ENCODE data around the gene FADS6. TPM values are rescaled to one million over a fixed set of nuclear protein-coding genes. Genes with fewer than 3 reads are reported as not detected.

FADS6 gene
- total RNA-seq, 1 experiment from 2014 or later, result not detected

DNA sequence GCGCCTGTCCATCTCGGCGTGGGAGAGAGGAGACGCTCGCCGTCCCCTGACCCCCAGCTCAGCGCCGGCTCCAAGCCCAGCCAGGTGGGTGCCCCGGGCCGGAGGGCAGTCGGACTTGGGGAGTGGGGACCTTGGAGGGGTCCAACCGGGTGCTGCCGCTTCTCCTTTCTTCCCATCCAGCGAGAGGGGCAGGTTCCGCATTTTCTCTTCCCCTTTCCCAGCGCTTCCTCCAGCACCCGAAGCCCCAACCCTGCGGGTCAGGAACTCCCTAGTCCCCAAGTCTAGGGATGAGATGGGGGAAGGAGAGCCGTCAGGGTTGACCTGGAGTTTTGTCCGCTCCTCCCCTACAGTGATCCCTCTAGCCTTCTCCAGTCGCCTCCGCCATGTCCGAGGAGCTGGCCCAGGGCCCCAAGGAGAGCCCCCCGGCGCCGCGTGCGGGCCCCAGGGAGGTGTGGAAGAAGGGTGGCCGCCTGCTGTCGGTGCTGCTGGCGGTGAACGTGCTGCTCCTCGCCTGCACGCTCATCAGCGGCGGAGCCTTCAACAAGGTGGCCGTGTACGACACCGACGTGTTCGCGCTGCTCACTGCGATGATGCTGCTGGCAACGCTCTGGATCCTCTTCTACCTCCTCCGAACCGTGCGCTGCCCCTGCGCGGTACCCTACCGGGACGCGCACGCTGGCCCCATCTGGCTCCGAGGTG, 31.0 kb upstream of the FADS6 start, which contains the start of gene OTOP2:
OTOP2 (plus strand) TSS at position 24 of the 699 bp plus-strand sequence; CDS start at position 384, 360 bp downstream.
- Histone ChIP-seq H3K27me3 (replicated peaks) (peaks cover 92% of the 10 kb centered on the region), H3K4me1 (replicated peaks) (peaks cover 22% of the 10 kb centered on the region), H3K4me3 (no peak within 1 kb of the TSS), H3K36me3 (no peaks in the 10 kb centered on the region), H3K27ac (no peak within 1 kb of the TSS), H3K9me3 (replicated peaks) (peaks cover 3% of the 10 kb centered on the region; the same call in 1 of the 2 replicates)
- no peak for DNase-seq (ENCODE audit: low read depth in 1 of 2, low spot score in 2 of 2)

DNA sequence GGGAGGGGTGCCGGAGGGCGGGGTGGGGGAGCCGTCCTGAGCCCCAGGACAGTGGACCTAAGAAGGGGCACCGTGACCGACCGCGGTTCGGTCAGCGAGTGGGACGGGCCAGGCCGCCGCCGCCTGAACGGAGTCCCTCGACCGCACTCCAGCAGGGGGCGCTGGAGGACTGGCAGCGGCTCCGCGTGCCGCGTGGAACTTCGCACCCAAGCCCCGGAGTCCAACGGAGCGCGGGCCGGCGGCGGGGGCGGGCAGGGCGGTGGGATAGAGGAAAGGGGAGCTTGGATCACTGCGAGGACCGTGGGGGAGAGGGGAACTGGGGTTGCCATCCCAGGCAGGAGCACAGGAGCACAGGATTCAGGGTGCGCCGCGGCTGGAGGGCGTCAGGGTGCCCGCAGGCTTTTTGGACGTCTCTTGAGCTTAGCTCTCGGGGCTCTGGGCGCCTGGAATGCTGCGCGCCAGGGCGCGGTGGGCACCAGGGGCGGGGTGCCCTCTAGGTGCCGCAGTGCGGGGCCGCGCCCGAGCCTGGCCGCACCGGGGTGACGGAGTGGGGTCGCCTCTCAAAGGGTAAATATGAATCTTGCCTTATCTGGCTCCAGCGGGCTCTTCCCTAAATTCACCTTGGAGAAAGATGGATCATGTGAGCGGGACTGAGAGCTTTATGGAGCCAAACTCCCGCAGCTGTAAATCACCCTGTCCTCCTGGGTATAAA, 30.3 kb upstream of the FADS6 start:
- peak in 1 of 2 experiments; percentile 75 for DNase-seq (ENCODE audit: low read depth in 1 of 2, low spot score in 2 of 2)
- no peak overlapping the region for H3K4me3 ChIP-seq
- peaks cover 96% of the 10 kb centered on the region for H3K27me3 ChIP-seq (replicated peaks)
- no peak overlapping the region for H3K27ac ChIP-seq
- H3K4me1 ChIP-seq (replicated peaks), result peaks cover 22% of the 10 kb centered on the region
- H3K9me3 ChIP-seq (replicated peaks), result peaks cover 3% of the 10 kb centered on the region; the same call in 1 of the 2 replicates
- H3K36me3 ChIP-seq, result no peaks in the 10 kb centered on the region

GRCh38 chr17:74922694-74923537, 29.5 kb upstream of the FADS6 start, which contains the start of gene USH1G:
Gene USH1G, minus strand, starts transcription at chr17:74923255. Its CDS starts 182 bp downstream, at chr17:74923073.
- DNase-seq (ENCODE audit: low read depth in 1 of 2, low spot score in 2 of 2), result no peak
- Histone ChIP-seq H3K4me1 (replicated peaks) (peaks cover 22% of the 10 kb centered on the region), H3K36me3 (no peaks in the 10 kb centered on the region), H3K27ac (no peak within 1 kb of the TSS), H3K27me3 (replicated peaks) (peaks cover 98% of the 10 kb centered on the region), H3K4me3 (no peak within 1 kb of the TSS), H3K9me3 (replicated peaks) (peaks cover 3% of the 10 kb centered on the region; the same call in 1 of the 2 replicates)

- H3K4me3 ChIP-seq, result no peak overlapping the region
- peaks cover 96% of the 10 kb centered on the region for H3K27me3 ChIP-seq (replicated peaks)
These were observed 28.7 kb upstream of the FADS6 start for GRCh38 chr17:74922172-74922571.

DNA sequence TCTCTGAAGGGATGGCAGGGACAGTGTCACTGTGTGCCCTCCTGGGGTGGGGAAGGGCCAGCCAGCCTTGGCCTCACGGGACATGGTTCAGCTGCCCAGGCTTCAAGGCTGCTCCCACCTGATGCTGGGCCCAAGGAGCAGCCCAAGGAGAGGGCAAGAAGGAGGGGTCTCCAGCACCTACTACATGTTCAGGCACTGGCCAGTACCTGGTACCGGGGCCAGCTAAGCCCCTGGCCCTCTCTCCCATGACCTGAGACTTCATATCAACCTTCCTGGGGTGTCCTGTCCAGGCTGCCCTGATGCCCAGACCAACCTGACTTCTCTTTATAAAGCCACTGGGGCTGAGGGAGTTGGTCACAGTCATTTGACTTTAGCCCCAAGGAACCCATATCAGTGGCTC, 28.3 kb upstream of the FADS6 start:
- DNase-seq (ENCODE audit: low read depth in 1 of 2, low spot score in 2 of 2), result no peak
- Histone ChIP-seq H3K36me3 (no peaks in the 10 kb centered on the region), H3K4me1 (replicated peaks) (peaks cover 22% of the 10 kb centered on the region), H3K9me3 (replicated peaks) (peaks cover 3% of the 10 kb centered on the region; the same call in 1 of the 2 replicates), H3K27me3 (replicated peaks) (peaks cover 96% of the 10 kb centered on the region), H3K27ac (no peak overlapping the region), H3K4me3 (no peak overlapping the region)

More at GRCh38 chr17:74922172-74922571, 28.7 kb upstream of the FADS6 start:
- no peak for DNase-seq (ENCODE audit: low read depth in 1 of 2, low spot score in 2 of 2)
- H3K9me3 ChIP-seq (replicated peaks), result peaks cover 3% of the 10 kb centered on the region; the same call in 1 of the 2 replicates
- no peaks in the 10 kb centered on the region for H3K36me3 ChIP-seq
- H3K4me1 ChIP-seq (replicated peaks), result peaks cover 22% of the 10 kb centered on the region
- no peak overlapping the region for H3K27ac ChIP-seq

DNA sequence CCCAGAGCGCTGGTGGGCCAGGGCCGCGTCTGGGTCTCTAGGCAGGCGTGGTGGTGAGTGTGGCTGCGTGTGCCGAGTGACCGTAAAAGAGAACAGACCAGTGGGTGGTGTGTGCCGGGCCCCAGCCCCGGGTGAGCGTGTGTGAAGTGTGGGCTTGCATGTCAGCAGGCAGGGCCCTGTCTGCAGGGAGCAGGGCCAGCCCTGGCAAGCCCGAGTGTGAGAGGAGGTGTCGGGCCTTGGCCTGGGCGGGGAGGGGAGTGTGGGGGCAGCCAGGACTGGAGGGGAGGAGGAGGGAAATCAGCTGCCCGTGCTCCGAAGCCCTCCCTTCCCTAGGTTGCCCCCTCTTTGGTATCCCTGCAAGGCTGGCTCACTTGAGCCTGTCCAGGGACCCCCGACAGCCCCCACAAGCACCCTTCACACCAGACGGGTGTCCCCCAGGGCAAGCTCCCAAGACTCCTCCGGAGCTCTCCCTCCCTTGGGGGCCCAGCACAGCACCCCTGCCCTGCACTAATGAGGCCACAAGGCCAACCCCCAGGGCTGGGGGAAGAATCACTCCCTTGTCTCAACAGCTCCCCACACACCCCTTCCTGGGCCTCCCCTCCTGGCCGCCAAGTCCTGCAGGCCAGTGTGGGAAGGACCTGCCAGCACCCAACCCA, 27.7 kb upstream of the FADS6 start:
- Histone ChIP-seq H3K27me3 (replicated peaks) (peaks cover 92% of the 10 kb centered on the region), H3K36me3 (no peaks in the 10 kb centered on the region), H3K4me3 (no peak overlapping the region), H3K27ac (no peak overlapping the region), H3K9me3 (replicated peaks) (peaks cover 3% of the 10 kb centered on the region; the same call in 1 of the 2 replicates), H3K4me1 (replicated peaks) (peaks cover 22% of the 10 kb centered on the region)
- DNase-seq (ENCODE audit: low read depth in 1 of 2, low spot score in 2 of 2), result no peak

GRCh38 chr17:74920642-74921025, 27.2 kb upstream of the FADS6 start:
- Histone ChIP-seq H3K4me1 (replicated peaks) (peaks cover 22% of the 10 kb centered on the region), H3K27ac (no peak overlapping the region), H3K27me3 (replicated peaks) (peaks cover 87% of the 10 kb centered on the region), H3K9me3 (replicated peaks) (peaks cover 3% of the 10 kb centered on the region; the same call in 1 of the 2 replicates), H3K4me3 (no peak overlapping the region), H3K36me3 (no peaks in the 10 kb centered on the region)
- DNase-seq (ENCODE audit: low read depth in 1 of 2, low spot score in 2 of 2), result no peak

GRCh38 chr17:74920306-74920620, 26.8 kb upstream of the FADS6 start:
- peaks cover 22% of the 10 kb centered on the region for H3K4me1 ChIP-seq (replicated peaks)
- H3K4me3 ChIP-seq, result no peak overlapping the region
- H3K36me3 ChIP-seq, result no peaks in the 10 kb centered on the region
- peaks cover 84% of the 10 kb centered on the region for H3K27me3 ChIP-seq (replicated peaks)
- no peak for DNase-seq (ENCODE audit: low read depth in 1 of 2, low spot score in 2 of 2)
- H3K9me3 ChIP-seq (replicated peaks), result peaks cover 3% of the 10 kb centered on the region; the same call in 1 of the 2 replicates
- no peak overlapping the region for H3K27ac ChIP-seq

DNA sequence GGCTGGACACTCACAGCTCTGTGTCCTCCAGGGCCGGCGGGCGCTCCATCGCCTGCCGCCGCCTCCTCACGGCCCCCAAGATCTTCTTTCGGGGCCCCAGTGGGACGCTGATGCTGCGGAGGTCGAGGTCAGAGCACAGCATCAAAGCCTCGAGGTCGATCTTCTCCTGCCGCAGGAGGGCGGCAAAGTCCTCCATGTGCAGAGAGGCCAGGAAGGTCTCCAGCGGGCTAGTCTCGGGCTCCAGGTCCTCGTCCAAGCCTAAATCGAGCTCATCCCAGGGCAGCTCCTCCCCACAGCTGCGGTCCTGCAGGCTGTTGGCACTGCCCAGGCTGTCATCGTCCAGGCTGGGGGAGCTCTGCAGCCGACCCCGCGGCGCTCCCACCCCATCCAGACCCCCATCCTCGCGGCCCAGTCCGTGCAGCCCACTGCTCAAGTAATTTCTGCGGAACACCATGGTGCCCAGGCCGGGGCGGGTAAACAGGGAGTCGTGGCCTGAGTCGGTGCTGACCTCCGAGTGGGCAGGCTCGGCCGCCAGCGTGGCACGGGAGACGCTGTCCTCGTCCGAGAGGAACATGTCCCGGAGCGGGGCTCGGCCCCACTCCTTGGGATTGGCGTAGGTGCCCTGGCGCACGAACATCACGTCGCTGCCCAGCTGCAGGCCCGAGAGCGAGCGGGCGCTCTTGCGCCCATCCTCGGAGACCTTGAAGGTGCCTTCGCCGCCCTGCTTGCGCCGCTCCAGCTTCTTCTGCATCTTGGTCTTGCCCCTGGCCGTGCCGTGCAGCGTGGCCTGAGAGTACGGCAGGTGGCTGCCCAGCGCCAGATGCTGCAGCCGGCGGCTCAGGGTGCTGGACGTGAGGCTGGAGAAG, 26.2 kb upstream of the FADS6 start:
- no peaks in the 10 kb centered on the region for H3K36me3 ChIP-seq
- H3K9me3 ChIP-seq (replicated peaks), result peaks cover 3% of the 10 kb centered on the region; the same call in 1 of the 2 replicates
- no peak overlapping the region for H3K27ac ChIP-seq
- DNase-seq (ENCODE audit: low read depth in 1 of 2, low spot score in 2 of 2), result no peak
- peaks cover 22% of the 10 kb centered on the region for H3K4me1 ChIP-seq (replicated peaks)
- H3K4me3 ChIP-seq, result no peak overlapping the region
- H3K27me3 ChIP-seq (replicated peaks), result peaks cover 82% of the 10 kb centered on the region

DNA sequence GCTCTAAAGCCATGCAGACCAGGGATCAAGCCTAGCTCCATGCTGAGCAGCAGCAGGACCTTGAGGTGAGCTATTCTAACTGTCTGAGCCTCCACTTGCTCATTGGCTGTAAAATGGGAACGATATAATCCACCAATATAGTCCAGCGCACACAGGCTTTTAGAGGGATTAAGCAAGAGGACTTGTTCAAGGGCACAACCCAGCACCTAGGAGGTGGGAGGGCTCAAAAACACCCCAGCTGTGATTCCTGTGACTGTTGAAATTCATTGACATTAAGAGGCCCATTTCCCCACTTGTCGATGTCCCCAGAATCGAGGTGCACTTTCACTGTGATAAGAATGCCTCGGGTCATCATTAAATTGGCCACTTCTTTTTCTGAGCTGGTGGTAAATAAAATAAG, 25.5 kb upstream of the FADS6 start:
- no peak for DNase-seq (ENCODE audit: low read depth in 1 of 2, low spot score in 2 of 2)
- H3K4me3 ChIP-seq, result no peak overlapping the region
- peaks cover 3% of the 10 kb centered on the region; the same call in 1 of the 2 replicates for H3K9me3 ChIP-seq (replicated peaks)
- no peaks in the 10 kb centered on the region for H3K36me3 ChIP-seq
- H3K27me3 ChIP-seq (replicated peaks), result peaks cover 75% of the 10 kb centered on the region
- H3K4me1 ChIP-seq (replicated peaks), result peaks cover 20% of the 10 kb centered on the region
- H3K27ac ChIP-seq, result no peak overlapping the region

DNA sequence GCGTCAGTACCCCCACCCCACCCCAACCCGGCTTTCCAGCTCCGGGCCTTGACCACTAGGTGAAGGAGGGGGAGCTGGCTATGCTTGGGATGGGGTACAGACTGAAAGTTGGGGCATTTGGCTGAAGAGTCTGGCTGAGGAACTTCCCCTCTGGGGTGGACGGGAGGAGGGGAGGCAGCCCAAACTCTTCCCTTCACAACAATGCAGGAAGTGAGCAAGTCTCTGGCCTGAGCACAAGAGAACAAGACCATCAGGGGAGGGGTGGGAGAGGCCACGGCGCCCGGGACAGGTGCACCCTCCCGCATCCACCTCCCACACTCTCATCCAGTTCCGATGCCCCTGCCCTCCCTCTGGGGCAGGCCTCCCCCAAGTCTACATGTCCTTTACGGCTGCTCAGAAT, 24.0 kb upstream of the FADS6 start:
- no peak overlapping the region for H3K4me3 ChIP-seq
- H3K9me3 ChIP-seq (replicated peaks), result peaks cover 3% of the 10 kb centered on the region; the same call in 1 of the 2 replicates

DNA sequence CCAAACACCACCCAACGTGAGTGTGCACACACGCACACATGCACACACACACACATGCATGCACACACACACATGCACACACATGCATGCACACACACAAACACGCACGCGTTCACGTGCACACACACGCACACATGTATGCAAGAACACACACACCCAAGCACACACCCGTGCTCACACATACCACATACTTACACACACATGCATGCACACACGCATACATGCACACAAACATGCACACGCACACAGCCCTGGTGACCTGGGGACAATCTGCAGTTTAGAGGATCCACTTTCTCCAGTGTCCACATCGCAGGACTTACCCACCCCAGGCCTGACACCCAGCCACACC, 23.4 kb upstream of the FADS6 start:
- Histone ChIP-seq H3K4me1 (replicated peaks) (peaks cover 9% of the 10 kb centered on the region; the same call in 1 of the 2 replicates), H3K36me3 (no peaks in the 10 kb centered on the region), H3K27ac (no peak overlapping the region), H3K4me3 (no peak overlapping the region), H3K9me3 (replicated peaks) (peaks cover 3% of the 10 kb centered on the region; the same call in 1 of the 2 replicates), H3K27me3 (replicated peaks) (peaks cover 59% of the 10 kb centered on the region)
- DNase-seq (ENCODE audit: low read depth in 1 of 2, low spot score in 2 of 2), result no peak

More for the DNA sequence above, 24.0 kb upstream of the FADS6 start:
- no peak for DNase-seq (ENCODE audit: low read depth in 1 of 2, low spot score in 2 of 2)
- Histone ChIP-seq H3K27ac (no peak overlapping the region), H3K27me3 (replicated peaks) (peaks cover 63% of the 10 kb centered on the region), H3K4me1 (replicated peaks) (peaks cover 9% of the 10 kb centered on the region; the same call in 1 of the 2 replicates), H3K36me3 (no peaks in the 10 kb centered on the region)

All from SJSA1 (cell line).